H54 (cell line): ENCODE data around the gene CD38.

Experiments used
- DNase-seq: peaks from one replicate; pipeline ENCODE4 v3.0.0; 2011; ENCODE audit warnings: low spot score, mixed read lengths; ENCODE audit not compliant: insufficient read length
- FAIRE-seq: peaks from 3 replicates; lab custom pipeline; 2011; peaks lifted over from hg19 to GRCh38; lab: Jason Lieb, UNC
- POLR2A ChIP-seq: IDR thresholded peaks from 2 replicates; pipeline ENCODE4 v1.6.1; 2011; ENCODE audit warnings: low read depth, mild to moderate bottlenecking, low read length

Gene CD38

DNA sequence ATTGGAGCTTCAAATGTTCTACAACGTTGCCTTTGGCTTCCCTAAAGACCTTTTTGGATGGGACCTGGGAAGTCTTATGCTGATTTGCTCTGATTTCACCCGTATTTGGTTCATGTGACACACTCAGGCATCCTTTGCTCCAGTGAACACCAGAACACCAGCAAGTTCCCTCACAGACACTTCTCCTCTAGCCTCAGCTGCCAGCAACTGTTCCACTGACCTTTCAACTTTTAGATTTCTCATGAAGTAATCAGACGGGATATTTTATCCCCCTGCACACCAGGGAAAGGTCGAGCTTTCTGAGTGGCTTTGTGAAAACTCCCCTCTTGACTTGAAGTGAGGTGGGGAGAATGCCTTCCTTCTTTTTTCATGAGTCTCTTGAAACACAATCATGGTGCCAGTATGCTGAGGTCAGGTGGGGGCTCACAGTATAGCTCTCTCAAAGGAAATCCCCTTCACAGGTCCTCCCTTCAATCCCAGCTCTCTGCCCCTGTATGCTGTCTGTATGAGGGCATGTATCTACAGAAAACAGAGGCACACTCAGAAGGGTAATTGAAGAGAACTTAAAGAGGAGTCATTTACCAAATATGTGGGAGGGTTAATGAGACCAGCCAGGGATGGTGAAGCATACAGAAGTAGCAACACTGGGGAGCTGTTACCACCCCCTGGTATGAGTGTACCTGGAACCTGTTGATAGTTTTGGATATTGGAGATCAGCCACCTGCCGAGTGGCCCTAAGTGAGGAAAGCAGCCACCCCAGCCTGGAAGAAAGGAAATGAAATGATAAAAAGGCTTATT is 97.7 kb downstream of the CD38 start:
- FAIRE-seq (no peak), DNase-seq (no peak)

GRCh38 chr4:15878011-15878410 is 99.9 kb downstream of the CD38 start:
- FAIRE-seq (no peak), DNase-seq (no peak)
- TF ChIP-seq POLR2A, result no peak

More for the DNA sequence above, 97.7 kb downstream of the CD38 start:
- no peak for TF ChIP-seq POLR2A

- no peak for TF ChIP-seq POLR2A
- FAIRE-seq (no peak), DNase-seq (no peak)
Observed at GRCh38 chr4:15881820-15882219, 103.7 kb downstream of the CD38 start.

GRCh38 chr4:15882675-15883086 is 104.6 kb downstream of the CD38 start:
- FAIRE-seq (no peak), DNase-seq (peak; percentile 12)
- TF ChIP-seq POLR2A, result no peak

- no peak for TF ChIP-seq POLR2A
- DNase-seq (no peak), FAIRE-seq (no peak)
Observed at GRCh38 chr4:15883610-15884243, 105.6 kb downstream of the CD38 start.

DNA sequence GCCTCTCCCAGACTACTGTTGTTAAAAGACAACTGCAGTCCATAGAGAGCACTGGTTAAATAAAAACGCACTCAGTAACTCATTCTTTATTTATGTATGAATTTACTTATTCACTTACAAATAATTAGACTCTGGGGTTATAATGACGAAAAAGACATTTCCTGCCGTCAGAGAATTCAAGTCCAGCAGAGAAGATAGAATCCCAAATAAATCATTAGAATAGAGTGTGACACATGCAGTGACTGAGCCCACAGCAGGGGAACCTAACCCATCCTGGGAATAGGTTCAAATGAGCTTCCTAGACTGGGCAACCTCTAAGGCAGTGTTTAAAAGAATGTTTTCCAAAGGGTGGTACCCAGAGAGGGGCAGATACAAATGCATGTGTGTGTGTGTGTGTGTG is 106.5 kb downstream of the CD38 start:
- DNase-seq (no peak), FAIRE-seq (no peak)
- TF ChIP-seq POLR2A, result no peak

GRCh38 chr4:15885422-15885821 is 107.3 kb downstream of the CD38 start:
- no peak for TF ChIP-seq POLR2A
- FAIRE-seq (no peak), DNase-seq (no peak)

DNA sequence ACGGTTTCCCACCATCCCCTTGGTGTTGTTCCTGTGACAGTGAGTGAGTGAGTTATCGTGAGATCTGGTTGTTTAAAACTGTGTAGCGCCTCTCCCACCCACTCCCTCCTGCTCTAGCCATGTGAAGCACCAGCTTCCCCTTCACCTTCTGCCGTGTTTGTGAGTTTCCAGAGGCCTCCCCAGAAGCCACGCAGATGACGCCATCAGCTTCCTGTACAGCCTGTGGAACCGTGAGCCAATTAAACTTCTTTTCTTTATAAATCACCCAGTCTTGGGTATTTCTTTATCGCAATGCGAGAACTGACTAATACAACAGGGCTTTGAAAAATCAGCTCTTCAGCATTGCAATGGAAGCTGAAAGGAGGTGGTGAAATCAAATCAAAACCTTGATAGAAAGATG is 110.4 kb downstream of the CD38 start:
- TF ChIP-seq POLR2A, result no peak
- FAIRE-seq (no peak), DNase-seq (no peak)

GRCh38 chr4:15890246-15890829 is 112.2 kb downstream of the CD38 start:
- no peak for TF ChIP-seq POLR2A
- FAIRE-seq (no peak), DNase-seq (no peak)

GRCh38 chr4:15891312-15891711 is 113.2 kb downstream of the CD38 start:
- FAIRE-seq (no peak), DNase-seq (no peak)
- no peak for TF ChIP-seq POLR2A

DNA sequence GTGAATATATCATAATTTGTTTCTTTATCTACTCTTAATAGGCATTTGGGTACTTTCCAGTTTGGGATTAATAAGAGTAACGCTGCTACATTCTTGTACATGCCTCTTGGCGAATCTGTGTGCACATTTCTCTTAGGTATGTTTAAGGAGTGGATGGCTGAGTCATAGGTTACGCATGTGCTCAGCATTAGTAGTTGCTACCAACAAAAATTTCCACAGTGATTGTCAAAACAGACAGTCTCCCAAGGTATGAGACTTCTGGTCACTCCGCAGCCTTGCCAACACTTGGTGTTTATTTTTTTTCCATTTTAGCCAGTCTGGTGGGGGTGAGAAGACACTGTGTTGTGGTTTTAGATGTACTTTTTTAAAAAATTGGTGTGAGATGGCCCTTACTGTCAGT is 115.8 kb downstream of the CD38 start:
- peak; percentile 81 for FAIRE-seq
- DNase-seq, result peak; percentile 57
- no peak for TF ChIP-seq POLR2A

- no peak for FAIRE-seq
- TF ChIP-seq POLR2A, result no peak
- no peak for DNase-seq
Observed at GRCh38 chr4:15894393-15894792, 116.3 kb downstream of the CD38 start.

- TF ChIP-seq POLR2A, result no peak
- DNase-seq (no peak), FAIRE-seq (no peak)
Observed at GRCh38 chr4:15894921-15895916, 117.1 kb downstream of the CD38 start.
